PC-9 (cell line): ENCODE results near the gene FGF9. TPM values are rescaled to one million over a fixed set of nuclear protein-coding genes. Genes with fewer than 3 reads are reported as not detected.

ENCODE experiments used
- BruUV-seq: library from RNA; stranded (reverse); fragments of 400-500 nt; replicated peaks from 2 replicates; lab custom pipeline; 2021; lab: Mats Ljungman, UMichigan
- CTCF ChIA-PET: fragments of 300-600 bp; sonication (Branson Sonifier 250); formaldehyde crosslinking; loops from one replicate; lab custom pipeline; 2022; ENCODE audit warnings: antibody characterized with exemption; lab: Charles Lee
- POLR2A ChIA-PET: fragments of 300-600 bp; sonication (Branson Sonifier 250); formaldehyde crosslinking; loops from one replicate; lab custom pipeline; 2022; ENCODE audit warnings: antibody characterized with exemption; ENCODE audit not compliant: unreplicated experiment; lab: Charles Lee
- DNase-seq, 2 experiments: peaks; one replicate each; pipeline versions ENCODE4 v3.0.0 to v3.0.0-alpha.2; 2015 to 2022; ENCODE audit warnings: mixed read lengths in 1 of 2
- H2AFZ ChIP-seq: fragments of 200-600 bp; sonication (generic); 2 replicates; pipeline ENCODE4 v1.8.1; 2017; ENCODE audit warnings: antibody characterized with exemption
- H3F3A ChIP-seq: fragments of 200-600 bp; sonication (generic); 2 replicates; pipeline ENCODE4 v1.8.1; 2017; ENCODE audit warnings: antibody characterized with exemption, mild to moderate bottlenecking, low read depth; ENCODE audit not compliant: insufficient read depth
- H3K27ac ChIP-seq: fragments of 200-600 bp; sonication (generic); 2 replicates; pipeline ENCODE4 v1.6.1; 2016; ENCODE audit warnings: mixed run types
- H3K27me3 ChIP-seq: fragments of 200-600 bp; sonication (generic); 2 replicates; pipeline ENCODE4 v1.6.1; 2016; ENCODE audit warnings: low read depth, mixed run types; ENCODE audit not compliant: insufficient read depth
- H3K36me3 ChIP-seq: fragments of 200-600 bp; sonication (generic); 2 replicates; pipeline ENCODE4 v1.6.1; 2016; ENCODE audit warnings: low read depth, mixed run types
- H3K4me1 ChIP-seq: fragments of 200-600 bp; sonication (generic); replicated peaks from 2 replicates; pipeline ENCODE4 v1.6.1; 2016; ENCODE audit warnings: mixed run types; ENCODE audit not compliant: insufficient read depth
- H3K4me2 ChIP-seq: fragments of 200-600 bp; sonication (generic); 2 replicates; pipeline ENCODE4 v1.6.1; 2017; ENCODE audit warnings: mixed run types
- H3K4me3 ChIP-seq: fragments of 200-600 bp; sonication (generic); 2 replicates; pipeline ENCODE4 v1.6.1; 2016; ENCODE audit warnings: mixed run types
- H3K79me2 ChIP-seq: fragments of 200-600 bp; sonication (generic); 2 replicates; pipeline ENCODE4 v1.6.1; 2017; ENCODE audit warnings: low read depth, mixed run types
- H3K9me2 ChIP-seq: fragments of 200-600 bp; sonication (generic); 2 replicates; pipeline ENCODE4 v1.8.1; 2017; ENCODE audit warnings: mild to moderate bottlenecking; ENCODE audit not compliant: insufficient read depth
- H3K9me3 ChIP-seq: fragments of 200-600 bp; sonication (generic); 2 replicates; pipeline ENCODE4 v1.8.1; 2016; ENCODE audit warnings: low read depth; ENCODE audit not compliant: insufficient read depth
- H4K20me1 ChIP-seq: fragments of 200-600 bp; sonication (generic); 2 replicates; pipeline ENCODE4 v1.8.1; 2017; ENCODE audit not compliant: insufficient read depth
- CTCF ChIP-seq: fragments of 200-600 bp; sonication (generic); conservative IDR thresholded peaks from 2 replicates; pipeline ENCODE4 v1.6.1; 2017; ENCODE audit warnings: mixed run types, antibody characterized with exemption, mild to moderate bottlenecking, moderate library complexity
- EZH2 ChIP-seq: fragments of 200-600 bp; sonication (generic); IDR thresholded peaks from 2 replicates; pipeline ENCODE4 v1.8.0; 2017; ENCODE audit warnings: antibody characterized with exemption, low read depth
- intact Hi-C: fragments of 100-400 bp; cut with micrococcal nuclease; formaldehyde crosslinking; loops from one replicate; pipeline ENCODE4 v1.10.0; 2022; ENCODE audit not compliant: unreplicated experiment
- total RNA-seq: library from RNA; stranded (reverse); gene quantifications from 2 replicates; pipeline ENCODE4 v1.2.3, GENCODE V29; 2021

FGF9 gene
- total RNA-seq, 1 experiment from 2014 or later = not detected

DNA sequence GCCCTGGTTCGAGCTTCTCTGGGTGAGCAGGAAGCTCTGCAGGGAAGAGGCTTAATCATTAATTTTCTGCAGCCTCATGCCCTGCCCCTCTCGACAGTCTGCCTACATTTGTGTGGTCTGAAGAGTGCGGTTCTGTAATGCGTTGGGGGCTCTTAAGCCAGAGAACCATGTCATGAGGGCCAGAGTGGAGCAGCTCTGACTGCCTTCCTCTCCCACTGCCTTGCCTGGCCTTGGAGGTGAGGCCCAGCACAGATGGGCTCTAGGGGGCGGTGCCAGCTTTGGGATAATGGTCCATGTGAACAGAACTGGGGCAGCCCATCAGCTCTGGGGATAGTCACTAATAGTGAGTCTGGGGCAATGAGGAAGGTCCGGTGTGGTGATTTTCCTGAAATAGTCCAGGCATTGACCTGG lies 5.7 kb downstream of the FGF9 start:
- no peaks in the 10 kb centered on the region for H3K4me1 ChIP-seq
- no peaks in the 10 kb centered on the region for H3K9me3 ChIP-seq
- DNase-seq = no peak
- intact Hi-C loops = no loop called here
- no peaks in the 10 kb centered on the region for H3K9me2 ChIP-seq
- H3F3A ChIP-seq = no peaks in the 10 kb centered on the region
- ChIA-PET CTCF (no interaction called here), POLR2A (no interaction called here)
- no peak overlapping the region for H3K4me2 ChIP-seq
- no peaks in the 10 kb centered on the region for H4K20me1 ChIP-seq
- peaks cover 58% of the 10 kb centered on the region for H3K27me3 ChIP-seq
- no peak overlapping the region for H3K4me3 ChIP-seq
- BruUV-seq = no TSS peak
- TF ChIP-seq CTCF (no peak), EZH2 (no peak)
- H3K27ac ChIP-seq = no peak overlapping the region
- no peaks in the 10 kb centered on the region for H3K36me3 ChIP-seq
- no peaks in the 10 kb centered on the region for H3K79me2 ChIP-seq
- no peak overlapping the region for H2AFZ ChIP-seq

DNA sequence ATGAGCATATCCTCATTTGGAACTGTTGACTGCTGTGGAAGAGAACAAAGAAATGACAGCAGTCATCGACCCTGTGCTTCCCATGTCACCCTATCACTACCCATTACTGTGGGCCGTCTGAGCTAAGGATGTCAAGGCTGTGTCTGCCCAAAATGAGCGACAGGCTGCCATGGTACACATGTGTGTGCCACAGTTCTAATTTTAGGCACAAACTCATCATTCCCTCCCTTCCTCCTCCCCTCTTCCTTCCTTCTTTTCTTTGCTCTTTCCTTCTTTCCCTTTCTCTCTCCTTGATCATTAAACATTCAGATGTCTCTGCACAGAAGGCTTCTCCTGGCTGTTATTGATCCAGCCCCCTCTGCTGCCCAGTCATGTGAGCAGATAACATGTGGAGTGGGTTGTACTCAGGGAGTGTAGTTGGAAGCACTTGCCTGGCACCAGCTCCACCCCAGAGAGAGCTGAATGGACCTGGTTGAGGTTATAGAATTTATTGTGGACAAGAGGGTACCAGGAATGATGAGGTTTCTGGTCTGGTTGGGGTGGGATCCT lies 6.3 kb downstream of the FGF9 start:
- H4K20me1 ChIP-seq = no peaks in the 10 kb centered on the region
- H3K27ac ChIP-seq = no peak overlapping the region
- intact Hi-C loops = no loop called here
- H3K4me2 ChIP-seq = no peak overlapping the region
- no peaks in the 10 kb centered on the region for H3K79me2 ChIP-seq
- DNase-seq = no peak
- H2AFZ ChIP-seq = no peak overlapping the region
- POLR2A ChIA-PET = no interaction called here
- no peaks in the 10 kb centered on the region for H3F3A ChIP-seq
- no peaks in the 10 kb centered on the region for H3K4me1 ChIP-seq
- no TSS peak for BruUV-seq
- peaks cover 53% of the 10 kb centered on the region for H3K27me3 ChIP-seq
- H3K36me3 ChIP-seq = no peaks in the 10 kb centered on the region
- H3K9me2 ChIP-seq = no peaks in the 10 kb centered on the region
- H3K9me3 ChIP-seq = no peaks in the 10 kb centered on the region
- TF ChIP-seq CTCF (no peak), EZH2 (no peak)
- H3K4me3 ChIP-seq = no peak overlapping the region
- CTCF ChIA-PET = no interaction called here

- intact Hi-C loops = no loop called here
- Histone ChIP-seq H3K4me2 (no peak overlapping the region), H3K36me3 (no peaks in the 10 kb centered on the region), H3K27me3 (peaks cover 60% of the 10 kb centered on the region), H3K9me3 (no peaks in the 10 kb centered on the region), H3F3A (no peaks in the 10 kb centered on the region), H3K4me1 (no peaks in the 10 kb centered on the region), H3K4me3 (no peak overlapping the region), H3K79me2 (no peaks in the 10 kb centered on the region), H4K20me1 (no peaks in the 10 kb centered on the region), H3K9me2 (no peaks in the 10 kb centered on the region), H3K27ac (no peak overlapping the region), H2AFZ (no peak overlapping the region)
- ChIA-PET CTCF (no interaction called here), POLR2A (no interaction called here)
- no TSS peak for BruUV-seq
- TF ChIP-seq EZH2 (no peak), CTCF (no peak)
- no peak for DNase-seq
Measured at GRCh38 chr13:21683034-21683733, 12.3 kb downstream of the FGF9 start.
